GM23338 (cell line): ENCODE measurements around the gene IRS1.

Experiments
- EZH2 ChIP-seq: fragments of 200-600 bp; sonication (generic); IDR thresholded peaks from one replicate; pipeline ENCODE4 v1.8.0; 2017; ENCODE audit warnings: antibody characterized with exemption, mild to moderate bottlenecking, low read depth; ENCODE audit not compliant: unreplicated experiment
- EZH2phosphoT487 ChIP-seq: fragments of 200-600 bp; sonication (generic); IDR thresholded peaks from one replicate; pipeline ENCODE4 v1.8.1; 2018; ENCODE audit warnings: antibody characterized with exemption; ENCODE audit not compliant: unreplicated experiment
- NANOG ChIP-seq: IDR thresholded peaks from 2 replicates; pipeline ENCODE4 v1.6.1; 2016; ENCODE audit warnings: antibody characterized with exemption, borderline replicate concordance
- POLR2AphosphoS5 ChIP-seq: IDR thresholded peaks from 2 replicates; pipeline ENCODE4 v1.6.1; 2016; ENCODE audit warnings: antibody characterized with exemption, low read depth
- TF ChIP-seq, protein P1 (sequence below), 2 experiments: fragments of 200-600 bp in 1 of 2; sonication (generic) in 1 of 2; conservative IDR thresholded peaks; 2 replicates each; pipeline versions ENCODE4 v1.5.1 to v1.6.1; 2016 to 2017; ENCODE audit warnings: antibody characterized with exemption in 2 of 2, low read depth in 2 of 2, mild to moderate bottlenecking in 2 of 2, moderate library complexity in 1 of 2
- TF ChIP-seq, protein P2 (sequence below): IDR thresholded peaks from one replicate; pipeline ENCODE4 v1.6.1; 2018; ENCODE audit warnings: antibody characterized with exemption; ENCODE audit not compliant: unreplicated experiment

DNA sequence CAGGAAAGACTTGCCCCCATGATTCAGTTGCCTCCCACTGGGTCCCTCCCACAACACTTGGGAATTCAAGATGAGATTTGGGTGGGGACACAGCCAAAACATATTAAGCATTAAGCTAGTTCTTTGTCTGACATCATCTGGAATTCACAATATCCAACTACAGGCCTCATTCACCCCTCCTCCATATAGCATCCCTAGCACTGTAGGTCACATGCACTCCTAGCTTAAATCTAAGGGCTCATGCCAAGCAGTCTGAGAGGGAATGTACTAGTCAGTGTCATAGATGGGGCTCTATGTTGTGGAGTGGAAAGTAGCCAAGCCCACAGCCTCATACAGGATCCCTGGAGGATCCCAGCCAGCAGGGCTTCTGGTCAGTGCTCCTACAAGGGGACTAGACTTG lies 92.1 kb downstream of the IRS1 start:
- TF ChIP-seq, protein P1, sequence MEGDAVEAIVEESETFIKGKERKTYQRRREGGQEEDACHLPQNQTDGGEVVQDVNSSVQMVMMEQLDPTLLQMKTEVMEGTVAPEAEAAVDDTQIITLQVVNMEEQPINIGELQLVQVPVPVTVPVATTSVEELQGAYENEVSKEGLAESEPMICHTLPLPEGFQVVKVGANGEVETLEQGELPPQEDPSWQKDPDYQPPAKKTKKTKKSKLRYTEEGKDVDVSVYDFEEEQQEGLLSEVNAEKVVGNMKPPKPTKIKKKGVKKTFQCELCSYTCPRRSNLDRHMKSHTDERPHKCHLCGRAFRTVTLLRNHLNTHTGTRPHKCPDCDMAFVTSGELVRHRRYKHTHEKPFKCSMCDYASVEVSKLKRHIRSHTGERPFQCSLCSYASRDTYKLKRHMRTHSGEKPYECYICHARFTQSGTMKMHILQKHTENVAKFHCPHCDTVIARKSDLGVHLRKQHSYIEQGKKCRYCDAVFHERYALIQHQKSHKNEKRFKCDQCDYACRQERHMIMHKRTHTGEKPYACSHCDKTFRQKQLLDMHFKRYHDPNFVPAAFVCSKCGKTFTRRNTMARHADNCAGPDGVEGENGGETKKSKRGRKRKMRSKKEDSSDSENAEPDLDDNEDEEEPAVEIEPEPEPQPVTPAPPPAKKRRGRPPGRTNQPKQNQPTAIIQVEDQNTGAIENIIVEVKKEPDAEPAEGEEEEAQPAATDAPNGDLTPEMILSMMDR (conservative IDR thresholded peaks at IDR 0.05; ENCODE audit: low read depth in 2 of 2) = no peak
- TF ChIP-seq POLR2AphosphoS5 (no peak), EZH2 (no peak), NANOG (no peak), EZH2phosphoT487 (no peak)
- TF ChIP-seq, protein P2, sequence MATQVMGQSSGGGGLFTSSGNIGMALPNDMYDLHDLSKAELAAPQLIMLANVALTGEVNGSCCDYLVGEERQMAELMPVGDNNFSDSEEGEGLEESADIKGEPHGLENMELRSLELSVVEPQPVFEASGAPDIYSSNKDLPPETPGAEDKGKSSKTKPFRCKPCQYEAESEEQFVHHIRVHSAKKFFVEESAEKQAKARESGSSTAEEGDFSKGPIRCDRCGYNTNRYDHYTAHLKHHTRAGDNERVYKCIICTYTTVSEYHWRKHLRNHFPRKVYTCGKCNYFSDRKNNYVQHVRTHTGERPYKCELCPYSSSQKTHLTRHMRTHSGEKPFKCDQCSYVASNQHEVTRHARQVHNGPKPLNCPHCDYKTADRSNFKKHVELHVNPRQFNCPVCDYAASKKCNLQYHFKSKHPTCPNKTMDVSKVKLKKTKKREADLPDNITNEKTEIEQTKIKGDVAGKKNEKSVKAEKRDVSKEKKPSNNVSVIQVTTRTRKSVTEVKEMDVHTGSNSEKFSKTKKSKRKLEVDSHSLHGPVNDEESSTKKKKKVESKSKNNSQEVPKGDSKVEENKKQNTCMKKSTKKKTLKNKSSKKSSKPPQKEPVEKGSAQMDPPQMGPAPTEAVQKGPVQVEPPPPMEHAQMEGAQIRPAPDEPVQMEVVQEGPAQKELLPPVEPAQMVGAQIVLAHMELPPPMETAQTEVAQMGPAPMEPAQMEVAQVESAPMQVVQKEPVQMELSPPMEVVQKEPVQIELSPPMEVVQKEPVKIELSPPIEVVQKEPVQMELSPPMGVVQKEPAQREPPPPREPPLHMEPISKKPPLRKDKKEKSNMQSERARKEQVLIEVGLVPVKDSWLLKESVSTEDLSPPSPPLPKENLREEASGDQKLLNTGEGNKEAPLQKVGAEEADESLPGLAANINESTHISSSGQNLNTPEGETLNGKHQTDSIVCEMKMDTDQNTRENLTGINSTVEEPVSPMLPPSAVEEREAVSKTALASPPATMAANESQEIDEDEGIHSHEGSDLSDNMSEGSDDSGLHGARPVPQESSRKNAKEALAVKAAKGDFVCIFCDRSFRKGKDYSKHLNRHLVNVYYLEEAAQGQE = no peak
